HepG2 (cell line): ENCODE results near the gene GSTA1. TPM values are rescaled to one million over a fixed set of nuclear protein-coding genes. Genes with fewer than 3 reads are reported as not detected.

Experiments
- DNMT3B ChIP-seq: conservative IDR thresholded peaks from 2 replicates; pipeline ENCODE4 v1.6.1; 2016; ENCODE audit warnings: missing biosample characterization, control low read depth
- ETV6 ChIP-seq: sonication (generic); formaldehyde crosslinking; conservative IDR thresholded peaks from 2 replicates; pipeline ENCODE4 v1.4.0; 2020; ENCODE audit warnings: missing genetic modification reagents
- FOSL2 ChIP-seq: sonication (generic); formaldehyde crosslinking; IDR thresholded peaks from 2 replicates; pipeline ENCODE4 v1.4.0; 2020; ENCODE audit warnings: missing genetic modification reagents
- FOXJ3 ChIP-seq: sonication (generic); formaldehyde crosslinking; IDR thresholded peaks from 2 replicates; pipeline ENCODE4 v1.4.0; 2020; ENCODE audit warnings: missing genetic modification reagents, mild to moderate bottlenecking, borderline replicate concordance
- HMGA1 ChIP-seq: sonication (generic); formaldehyde crosslinking; conservative IDR thresholded peaks from 2 replicates; pipeline ENCODE4 v1.4.0; 2020; ENCODE audit warnings: missing genetic modification reagents
- MIXL1 ChIP-seq: IDR thresholded peaks from 2 replicates; pipeline ENCODE4 v1.6.1; 2016
- MTA3 ChIP-seq: sonication (generic); formaldehyde crosslinking; IDR thresholded peaks from 2 replicates; pipeline ENCODE4 v1.4.0; 2020; ENCODE audit warnings: missing genetic modification reagents
- NCOR1 ChIP-seq: fragments of 200-600 bp; sonication (generic); IDR thresholded peaks from 2 replicates; pipeline ENCODE4 v1.7.0; 2017; ENCODE audit warnings: antibody characterized with exemption, low read length, borderline replicate concordance
- SMARCE1 ChIP-seq: fragments of 450-650 bp; IDR thresholded peaks from 2 replicates; pipeline ENCODE4 v1.6.1; 2017; ENCODE audit warnings: borderline replicate concordance
- SRSF1 ChIP-seq: fragments of 200-400 bp; formaldehyde crosslinking; optimal IDR thresholded peaks from 2 replicates; pipeline ENCODE3; 2017; ENCODE audit warnings: mild to moderate bottlenecking, low read depth, low read length, moderate library complexity
- TEAD3 ChIP-seq: optimal IDR thresholded peaks from 2 replicates; pipeline ENCODE3; 2016; ENCODE audit warnings: borderline replicate concordance
- THYN1 ChIP-seq: sonication (generic); formaldehyde crosslinking; IDR thresholded peaks from 2 replicates; pipeline ENCODE4 v1.8.1; 2023; ENCODE audit warnings: low read depth, mild to moderate bottlenecking, moderate library complexity, missing genetic modification reagents, borderline replicate concordance
- ZNF44 ChIP-seq: sonication (generic); formaldehyde crosslinking; IDR thresholded peaks from 2 replicates; pipeline ENCODE4 v1.5.1; 2020; ENCODE audit warnings: mild to moderate bottlenecking, missing genetic modification reagents
- ZSCAN22 ChIP-seq: sonication (generic); formaldehyde crosslinking; IDR thresholded peaks from 2 replicates; pipeline ENCODE4 v1.4.0; 2020; ENCODE audit warnings: mild to moderate bottlenecking, missing genetic modification reagents
- ZSCAN9 ChIP-seq: IDR thresholded peaks from 2 replicates; pipeline ENCODE4 v1.6.1; 2016; ENCODE audit warnings: borderline replicate concordance
- polyA plus RNA-seq, 8 experiments: library from polyadenylated mRNA; depleted of rRNA in 3 of 8; stranded (reverse) in 7 of 8; unstranded in 1 of 8; fragments of >200 nt; fragmentation: Illumina TruSeq in 4 of 8; extraction: Trizol in 4 of 8; gene quantifications; 2 replicates each; pipeline versions ENCODE4 v1.2.1 to v1.2.3, GENCODE V29; 2011 to 2016; ENCODE audit warnings: low read depth in 4 of 8, missing spikeins in 1 of 8, mixed read lengths in 1 of 8; ENCODE audit not compliant: insufficient read depth in 1 of 8
- total RNA-seq, 5 experiments: library from RNA; depleted of rRNA; stranded (reverse); fragments of >200 nt; fragmentation: Illumina TruSeq; extraction: Trizol; gene quantifications; 2 replicates each; pipeline ENCODE4 v1.2.3, GENCODE V29; 2016; ENCODE audit warnings: low read depth in 1 of 5
- TF ChIP-seq, protein P1 (sequence below): sonication (generic); formaldehyde crosslinking; IDR thresholded peaks from 2 replicates; pipeline ENCODE4 v1.8.1; 2022; ENCODE audit warnings: low read depth, mild to moderate bottlenecking, missing genetic modification reagents
- TF ChIP-seq, protein P2 (sequence below): IDR thresholded peaks from 2 replicates; pipeline ENCODE4 v1.6.1; 2018; ENCODE audit warnings: missing genetic modification reagents
- TF ChIP-seq, protein P3 (sequence below): sonication (generic); formaldehyde crosslinking; IDR thresholded peaks from 2 replicates; pipeline ENCODE4 v1.4.0; 2020; ENCODE audit warnings: missing genetic modification reagents, borderline replicate concordance

Gene GSTA1
- total and polyA plus RNA-seq, 2 of the 13 experiments (the other 11 are each of a cell fraction or from before 2014, with no cell fraction given) = 6.2 to 282 TPM

DNA sequence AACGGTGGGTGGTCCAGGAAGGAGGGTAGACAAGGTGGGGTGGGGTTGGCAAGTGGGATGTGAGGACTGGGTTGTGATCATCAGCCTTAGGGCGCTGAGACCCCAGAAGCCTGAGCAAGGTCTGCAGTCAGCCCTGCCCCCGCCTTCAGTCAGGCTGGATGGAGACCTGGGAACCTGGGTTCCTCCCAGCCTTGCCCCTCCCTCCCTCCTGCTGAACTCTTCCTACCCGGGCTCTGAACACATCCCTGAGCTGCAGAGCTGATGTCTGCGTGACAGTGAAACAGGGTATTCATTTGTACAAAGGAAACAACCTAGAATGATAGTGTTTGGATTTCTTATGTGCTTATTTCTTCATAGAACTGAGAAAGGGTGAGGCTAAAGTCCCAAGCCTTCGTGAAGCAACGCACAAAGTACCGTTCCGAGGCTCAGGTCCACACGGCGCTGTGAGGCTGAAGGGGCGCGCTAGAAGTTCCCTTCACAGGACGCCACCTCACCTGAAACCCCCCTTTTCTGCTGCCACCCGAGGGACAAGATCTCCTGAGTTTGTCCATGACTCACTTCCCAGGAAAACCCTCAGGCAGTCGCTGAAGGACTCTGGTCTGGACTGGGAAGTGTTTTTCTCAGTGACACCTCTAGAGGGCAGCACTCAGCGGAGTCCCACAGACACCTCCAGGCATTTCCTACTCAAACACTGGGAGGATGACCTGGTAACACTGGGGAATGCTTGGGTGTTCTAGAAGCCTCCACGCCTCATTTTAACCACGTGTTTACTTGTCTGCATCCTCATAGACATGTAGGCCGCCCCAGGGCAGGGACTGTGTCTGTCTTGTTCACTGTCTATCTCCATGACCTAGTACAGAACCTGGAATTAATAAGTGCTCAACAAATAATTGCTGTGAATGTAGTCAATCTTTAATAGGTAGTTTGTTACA lies 35.8 kb upstream of the GSTA1 start (continued):
- TF ChIP-seq MIXL1 (CRISPR knock-in tag) (peak; percentile 74; the same call in 1 of the 2 replicates), HMGA1 (CRISPR knock-in tag) (no peak), ZSCAN22 (CRISPR knock-in tag) (no peak), ETV6 (CRISPR knock-in tag) (0 out of 2 replicates have a peak, but pooled peaks have one; percentile 26), SMARCE1 (no peak), FOXJ3 (CRISPR knock-in tag) (no peak), FOSL2 (CRISPR knock-in tag) (peak; percentile 85), THYN1 (CRISPR knock-in tag) (no peak), DNMT3B (CRISPR knock-in tag) (no peak), MTA3 (CRISPR knock-in tag) (no peak), TEAD3 (CRISPR knock-in tag) (peak; percentile 75), ZSCAN9 (0 out of 2 replicates have a peak, but pooled peaks have one; percentile 32), NCOR1 (no peak), SRSF1 (no peak), ZNF44 (CRISPR knock-in tag) (no peak)
- TF ChIP-seq, protein P1, sequence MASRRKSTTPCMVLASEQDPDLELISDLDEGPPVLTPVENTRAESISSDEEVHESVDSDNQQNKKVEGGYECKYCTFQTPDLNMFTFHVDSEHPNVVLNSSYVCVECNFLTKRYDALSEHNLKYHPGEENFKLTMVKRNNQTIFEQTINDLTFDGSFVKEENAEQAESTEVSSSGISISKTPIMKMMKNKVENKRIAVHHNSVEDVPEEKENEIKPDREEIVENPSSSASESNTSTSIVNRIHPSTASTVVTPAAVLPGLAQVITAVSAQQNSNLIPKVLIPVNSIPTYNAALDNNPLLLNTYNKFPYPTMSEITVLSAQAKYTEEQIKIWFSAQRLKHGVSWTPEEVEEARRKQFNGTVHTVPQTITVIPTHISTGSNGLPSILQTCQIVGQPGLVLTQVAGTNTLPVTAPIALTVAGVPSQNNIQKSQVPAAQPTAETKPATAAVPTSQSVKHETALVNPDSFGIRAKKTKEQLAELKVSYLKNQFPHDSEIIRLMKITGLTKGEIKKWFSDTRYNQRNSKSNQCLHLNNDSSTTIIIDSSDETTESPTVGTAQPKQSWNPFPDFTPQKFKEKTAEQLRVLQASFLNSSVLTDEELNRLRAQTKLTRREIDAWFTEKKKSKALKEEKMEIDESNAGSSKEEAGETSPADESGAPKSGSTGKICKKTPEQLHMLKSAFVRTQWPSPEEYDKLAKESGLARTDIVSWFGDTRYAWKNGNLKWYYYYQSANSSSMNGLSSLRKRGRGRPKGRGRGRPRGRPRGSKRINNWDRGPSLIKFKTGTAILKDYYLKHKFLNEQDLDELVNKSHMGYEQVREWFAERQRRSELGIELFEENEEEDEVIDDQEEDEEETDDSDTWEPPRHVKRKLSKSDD = 0 out of 2 replicates have a peak, but pooled peaks have one; percentile 23
- TF ChIP-seq, protein P2, sequence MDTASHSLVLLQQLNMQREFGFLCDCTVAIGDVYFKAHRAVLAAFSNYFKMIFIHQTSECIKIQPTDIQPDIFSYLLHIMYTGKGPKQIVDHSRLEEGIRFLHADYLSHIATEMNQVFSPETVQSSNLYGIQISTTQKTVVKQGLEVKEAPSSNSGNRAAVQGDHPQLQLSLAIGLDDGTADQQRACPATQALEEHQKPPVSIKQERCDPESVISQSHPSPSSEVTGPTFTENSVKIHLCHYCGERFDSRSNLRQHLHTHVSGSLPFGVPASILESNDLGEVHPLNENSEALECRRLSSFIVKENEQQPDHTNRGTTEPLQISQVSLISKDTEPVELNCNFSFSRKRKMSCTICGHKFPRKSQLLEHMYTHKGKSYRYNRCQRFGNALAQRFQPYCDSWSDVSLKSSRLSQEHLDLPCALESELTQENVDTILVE (CRISPR knock-in tag) = no peak
- TF ChIP-seq, protein P3, sequence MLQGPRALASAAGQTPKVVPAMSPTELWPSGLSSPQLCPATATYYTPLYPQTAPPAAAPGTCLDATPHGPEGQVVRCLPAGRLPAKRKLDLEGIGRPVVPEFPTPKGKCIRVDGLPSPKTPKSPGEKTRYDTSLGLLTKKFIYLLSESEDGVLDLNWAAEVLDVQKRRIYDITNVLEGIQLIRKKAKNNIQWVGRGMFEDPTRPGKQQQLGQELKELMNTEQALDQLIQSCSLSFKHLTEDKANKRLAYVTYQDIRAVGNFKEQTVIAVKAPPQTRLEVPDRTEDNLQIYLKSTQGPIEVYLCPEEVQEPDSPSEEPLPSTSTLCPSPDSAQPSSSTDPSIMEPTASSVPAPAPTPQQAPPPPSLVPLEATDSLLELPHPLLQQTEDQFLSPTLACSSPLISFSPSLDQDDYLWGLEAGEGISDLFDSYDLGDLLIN = no peak
